HepG2 (cell line): ENCODE results near the gene ABCA2. TPM values are rescaled to one million over a fixed set of nuclear protein-coding genes. Genes with fewer than 3 reads are reported as not detected.
A peak's percentile ranks its signal among the peaks of the same experiment; 100 is the strongest.

ENCODE experiments used
- ADNP ChIP-seq: sonication (generic); formaldehyde crosslinking; IDR thresholded peaks from 2 replicates; pipeline ENCODE4 v1.4.0; 2020; ENCODE audit warnings: missing genetic modification reagents
- ATF1 ChIP-seq: IDR thresholded peaks from 2 replicates; pipeline ENCODE4 v1.6.1; 2016; ENCODE audit warnings: mild to moderate bottlenecking, control low read depth
- ATF6 ChIP-seq: sonication (generic); formaldehyde crosslinking; conservative IDR thresholded peaks from 2 replicates; pipeline ENCODE4 v1.4.0; 2020; ENCODE audit warnings: missing genetic modification reagents
- BRF2 ChIP-seq: sonication (generic); formaldehyde crosslinking; IDR thresholded peaks from 2 replicates; pipeline ENCODE4 v1.8.1; 2022; ENCODE audit warnings: mild to moderate bottlenecking, missing genetic modification reagents
- HINFP ChIP-seq: sonication (generic); formaldehyde crosslinking; IDR thresholded peaks from 2 replicates; pipeline ENCODE4 v1.4.0; 2020; ENCODE audit warnings: low read depth, mild to moderate bottlenecking, missing genetic modification reagents
- ISL2 ChIP-seq: sonication (generic); formaldehyde crosslinking; IDR thresholded peaks from 2 replicates; pipeline ENCODE4 v1.5.0; 2020; ENCODE audit warnings: missing genetic modification reagents
- RFXAP ChIP-seq: sonication (generic); formaldehyde crosslinking; IDR thresholded peaks from 2 replicates; pipeline ENCODE4 v1.4.0; 2020; ENCODE audit warnings: missing genetic modification reagents, borderline replicate concordance
- SP5 ChIP-seq: IDR thresholded peaks from 2 replicates; pipeline ENCODE4 v1.6.1; 2016; ENCODE audit warnings: low read depth, borderline replicate concordance
- SRF ChIP-seq: IDR thresholded peaks from 2 replicates; pipeline ENCODE4 v1.6.1; 2011; ENCODE audit warnings: mild to moderate bottlenecking, low read depth, low read length, moderate library complexity
- TBP ChIP-seq: sonication (generic); formaldehyde crosslinking; IDR thresholded peaks from 2 replicates; pipeline ENCODE4 v1.5.0; 2020; ENCODE audit warnings: missing genetic modification reagents
- THYN1 ChIP-seq: sonication (generic); formaldehyde crosslinking; IDR thresholded peaks from 2 replicates; pipeline ENCODE4 v1.8.1; 2023; ENCODE audit warnings: low read depth, mild to moderate bottlenecking, moderate library complexity, missing genetic modification reagents, borderline replicate concordance
- TIGD3 ChIP-seq: sonication (generic); formaldehyde crosslinking; IDR thresholded peaks from 2 replicates; pipeline ENCODE4 v1.5.1; 2020; ENCODE audit warnings: mild to moderate bottlenecking, missing genetic modification reagents, borderline replicate concordance
- U2AF2 ChIP-seq: fragments of 200-400 bp; formaldehyde crosslinking; IDR thresholded peaks from 2 replicates; pipeline ENCODE4 v1.6.1; 2017; ENCODE audit warnings: low read depth, mild to moderate bottlenecking, low read length
- XBP1 ChIP-seq: sonication (generic); formaldehyde crosslinking; IDR thresholded peaks from 2 replicates; pipeline ENCODE4 v1.5.0; 2020; ENCODE audit warnings: missing genetic modification reagents
- ZNF101 ChIP-seq: sonication (generic); formaldehyde crosslinking; IDR thresholded peaks from 2 replicates; pipeline ENCODE4 v1.4.0; 2020; ENCODE audit warnings: mild to moderate bottlenecking, low read depth, missing genetic modification reagents, borderline replicate concordance
- ZNF143 ChIP-seq: sonication (generic); formaldehyde crosslinking; IDR thresholded peaks from 2 replicates; pipeline ENCODE4 v1.4.0; 2020; ENCODE audit warnings: missing genetic modification reagents
- ZNF232 ChIP-seq: sonication (generic); formaldehyde crosslinking; IDR thresholded peaks from 2 replicates; pipeline ENCODE4 v1.4.0; 2020; ENCODE audit warnings: missing genetic modification reagents, borderline replicate concordance
- polyA plus RNA-seq, 8 experiments: library from polyadenylated mRNA; depleted of rRNA in 3 of 8; stranded (reverse) in 7 of 8; unstranded in 1 of 8; fragments of >200 nt; fragmentation: Illumina TruSeq in 4 of 8; extraction: Trizol in 4 of 8; gene quantifications; 2 replicates each; pipeline versions ENCODE4 v1.2.1 to v1.2.3, GENCODE V29; 2011 to 2016; ENCODE audit warnings: low read depth in 4 of 8, missing spikeins in 1 of 8, mixed read lengths in 1 of 8; ENCODE audit not compliant: insufficient read depth in 1 of 8
- total RNA-seq, 5 experiments: library from RNA; depleted of rRNA; stranded (reverse); fragments of >200 nt; fragmentation: Illumina TruSeq; extraction: Trizol; gene quantifications; 2 replicates each; pipeline ENCODE4 v1.2.3, GENCODE V29; 2016; ENCODE audit warnings: low read depth in 1 of 5
- TF ChIP-seq, protein P1 (sequence below): sonication (generic); formaldehyde crosslinking; IDR thresholded peaks from 2 replicates; pipeline ENCODE4 v1.8.1; 2023; ENCODE audit warnings: mild to moderate bottlenecking, inconsistent platforms, moderate library complexity, missing genetic modification reagents, borderline replicate concordance
- TF ChIP-seq, protein P2 (sequence below): sonication (generic); formaldehyde crosslinking; IDR thresholded peaks from 2 replicates; pipeline ENCODE4 v1.8.0; 2022; ENCODE audit warnings: low read depth, missing genetic modification reagents
- TF ChIP-seq, protein P3 (sequence below): sonication (generic); formaldehyde crosslinking; IDR thresholded peaks from 2 replicates; pipeline ENCODE4 v1.8.1; 2023; ENCODE audit warnings: missing genetic modification reagents, mild to moderate bottlenecking, borderline replicate concordance

The ABCA2 gene
- total and polyA plus RNA-seq, 2 of the 13 experiments (the other 11 are each of a cell fraction or from before 2014, with no cell fraction given): 2.9 to 19.2 TPM

DNA sequence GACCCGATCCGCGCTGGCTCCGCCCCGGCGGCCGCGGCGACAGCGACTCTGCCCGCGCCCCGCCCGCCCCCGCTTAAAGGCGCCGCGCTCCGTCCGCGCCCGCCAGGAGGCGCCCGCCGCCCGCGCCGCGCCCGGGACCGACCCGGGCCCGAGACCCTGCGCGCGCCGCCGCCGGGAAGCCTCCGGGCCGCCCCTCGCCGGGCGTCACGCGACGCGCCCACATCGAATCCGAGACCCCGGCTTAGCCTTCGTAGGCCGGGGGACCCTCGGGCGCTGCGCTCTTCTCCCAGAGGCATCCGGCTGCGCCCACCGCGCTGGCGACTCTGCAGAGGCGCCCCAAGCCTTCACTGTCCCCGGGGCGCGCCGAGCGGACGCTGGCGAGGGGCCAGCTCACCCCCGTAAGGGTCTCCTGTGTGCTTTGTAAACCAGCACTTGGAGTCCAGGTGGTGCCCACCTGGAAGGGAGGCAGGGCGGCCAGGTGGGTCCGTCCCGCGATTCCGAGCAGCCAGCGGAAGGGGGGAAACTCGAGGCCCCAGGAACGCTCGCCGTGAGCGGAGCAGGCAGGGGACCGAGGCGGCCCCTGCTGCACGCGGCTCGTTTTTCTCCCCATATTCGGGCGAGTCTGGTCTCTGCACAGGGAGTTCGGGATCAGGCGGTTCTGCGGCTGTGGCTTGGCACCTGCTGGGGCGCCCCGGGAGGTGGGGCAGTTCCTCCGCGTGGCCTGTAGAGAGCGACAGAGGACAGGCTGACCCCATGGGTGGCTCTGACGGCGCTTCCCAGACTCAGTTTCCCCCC, 423 bp upstream of the ABCA2 start (continued):
- TF ChIP-seq ZNF101 (CRISPR knock-in tag) (no peak), HINFP (CRISPR knock-in tag) (no peak), U2AF2 (no peak), TIGD3 (CRISPR knock-in tag) (no peak), ZNF232 (0 out of 2 replicates have a peak, but pooled peaks have one; percentile 30), ADNP (CRISPR knock-in tag) (no peak), TBP (CRISPR knock-in tag) (no peak), BRF2 (CRISPR knock-in tag) (no peak), ISL2 (CRISPR knock-in tag) (peak; percentile 24; the same call in 1 of the 2 replicates), ATF6 (CRISPR knock-in tag) (no peak), RFXAP (CRISPR knock-in tag) (no peak), SRF (no peak), ZNF143 (CRISPR knock-in tag) (0 out of 2 replicates have a peak, but pooled peaks have one; percentile 23), THYN1 (CRISPR knock-in tag) (no peak), SP5 (CRISPR knock-in tag) (no peak), ATF1 (CRISPR knock-in tag) (no peak), XBP1 (CRISPR knock-in tag) (no peak)
- TF ChIP-seq, protein P1, sequence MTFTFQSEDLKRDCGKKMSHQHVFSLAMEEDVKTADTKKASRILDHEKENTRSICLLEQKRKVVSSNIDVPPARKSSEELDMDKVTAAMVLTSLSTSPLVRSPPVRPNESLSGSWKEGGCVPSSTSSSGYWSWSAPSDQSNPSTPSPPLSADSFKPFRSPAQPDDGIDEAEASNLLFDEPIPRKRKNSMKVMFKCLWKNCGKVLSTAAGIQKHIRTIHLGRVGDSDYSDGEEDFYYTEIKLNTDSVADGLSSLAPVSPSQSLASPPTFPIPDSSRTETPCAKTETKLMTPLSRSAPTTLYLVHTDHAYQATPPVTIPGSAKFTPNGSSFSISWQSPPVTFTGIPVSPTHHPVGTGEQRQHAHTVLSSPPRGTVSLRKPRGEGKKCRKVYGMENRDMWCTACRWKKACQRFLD (CRISPR knock-in tag): no peak
- TF ChIP-seq, protein P2, sequence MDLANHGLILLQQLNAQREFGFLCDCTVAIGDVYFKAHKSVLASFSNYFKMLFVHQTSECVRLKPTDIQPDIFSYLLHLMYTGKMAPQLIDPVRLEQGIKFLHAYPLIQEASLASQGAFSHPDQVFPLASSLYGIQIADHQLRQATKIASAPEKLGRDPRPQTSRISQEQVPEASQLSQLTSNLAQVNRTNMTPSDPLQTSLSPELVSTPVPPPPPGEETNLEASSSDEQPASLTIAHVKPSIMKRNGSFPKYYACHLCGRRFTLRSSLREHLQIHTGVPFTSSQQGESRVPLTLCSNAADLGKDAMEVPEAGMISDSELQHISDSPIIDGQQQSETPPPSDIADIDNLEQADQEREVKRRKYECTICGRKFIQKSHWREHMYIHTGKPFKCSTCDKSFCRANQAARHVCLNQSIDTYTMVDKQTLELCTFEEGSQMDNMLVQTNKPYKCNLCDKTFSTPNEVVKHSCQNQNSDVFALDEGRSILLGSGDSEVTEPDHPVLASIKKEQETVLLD (CRISPR knock-in tag): no peak; the same call in 1 of the 2 replicates
- TF ChIP-seq, protein P3, sequence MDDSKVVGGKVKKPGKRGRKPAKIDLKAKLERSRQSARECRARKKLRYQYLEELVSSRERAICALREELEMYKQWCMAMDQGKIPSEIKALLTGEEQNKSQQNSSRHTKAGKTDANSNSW: no peak
